Erythroblast (primary cell): ENCODE measurements around the gene SCAMP2.

ENCODE experiments used
- GATA1 ChIP-seq: IDR thresholded peaks from 2 replicates; pipeline ENCODE4 v1.6.1; 2011; ENCODE audit warnings: low read depth, mild to moderate bottlenecking, control low read depth, low read length, moderate library complexity
- POLR2A ChIP-seq: IDR thresholded peaks from 2 replicates; pipeline ENCODE4 v1.6.1; 2011; ENCODE audit warnings: mild to moderate bottlenecking, low read length

GRCh38 chr15:74854453-74855022 lies 18.6 kb downstream of the SCAMP2 start:
- TF ChIP-seq POLR2A: no peak
- no peak for TF ChIP-seq GATA1
